Breast epithelium (tissue), 3 donors: Measurements from ENCODE around the gene C2orf74.
"Not testable (repeated sequence)": the region's sequence is repeated elsewhere in the genome, so short reads cannot be mapped to it uniquely, and the experiment has no call there.

Source experiments
- CTCF ChIP-seq, 3 donors: fragments of 450-650 bp; IDR thresholded peaks; one replicate each; pipeline ENCODE4 v1.5.1; 2016 to 2017; ENCODE audit warnings: antibody characterized with exemption in 3 of 3, mild to moderate bottlenecking in 3 of 3, moderate library complexity in 3 of 3
- POLR2A ChIP-seq: fragments of 450-650 bp; IDR thresholded peaks from one replicate; pipeline ENCODE4 v1.6.1; 2016; ENCODE audit warnings: antibody characterized with exemption, mild to moderate bottlenecking, moderate library complexity
- POLR2AphosphoS5 ChIP-seq, 3 donors: sonication (generic); formaldehyde crosslinking; IDR thresholded peaks; one replicate each; pipeline ENCODE4 v1.6.1; 2017; ENCODE audit warnings: antibody characterized with exemption in 3 of 3

- not testable (repeated sequence) for TF ChIP-seq POLR2A; CTCF (IDR thresholded peaks at IDR 0.05); POLR2AphosphoS5 (IDR thresholded peaks at IDR 0.05)
These were observed 32.7 kb downstream of the C2orf74 start for GRCh38 chr2:61194646-61195045.
